Esophagus squamous epithelium (tissue), 4 donors: ENCODE measurements around the gene KAZALD1.

Source experiments
- POLR2A ChIP-seq, 4 donors: fragments of 450-650 bp; IDR thresholded peaks; one replicate each; pipeline ENCODE4 v1.6.1; 2017; ENCODE audit warnings: antibody characterized with exemption in 4 of 4, mild to moderate bottlenecking in 4 of 4, moderate library complexity in 3 of 4
- TF ChIP-seq, protein P1 (sequence below), 6 experiments: fragments of 450-650 bp in 4 of 6; fragments of 200-600 bp in 2 of 6; sonication (generic) in 2 of 6; IDR thresholded peaks; one replicate each; pipeline ENCODE4 v1.5.1; 2016 to 2019; ENCODE audit warnings: antibody characterized with exemption in 6 of 6, mild to moderate bottlenecking in 4 of 6, moderate library complexity in 4 of 6

DNA sequence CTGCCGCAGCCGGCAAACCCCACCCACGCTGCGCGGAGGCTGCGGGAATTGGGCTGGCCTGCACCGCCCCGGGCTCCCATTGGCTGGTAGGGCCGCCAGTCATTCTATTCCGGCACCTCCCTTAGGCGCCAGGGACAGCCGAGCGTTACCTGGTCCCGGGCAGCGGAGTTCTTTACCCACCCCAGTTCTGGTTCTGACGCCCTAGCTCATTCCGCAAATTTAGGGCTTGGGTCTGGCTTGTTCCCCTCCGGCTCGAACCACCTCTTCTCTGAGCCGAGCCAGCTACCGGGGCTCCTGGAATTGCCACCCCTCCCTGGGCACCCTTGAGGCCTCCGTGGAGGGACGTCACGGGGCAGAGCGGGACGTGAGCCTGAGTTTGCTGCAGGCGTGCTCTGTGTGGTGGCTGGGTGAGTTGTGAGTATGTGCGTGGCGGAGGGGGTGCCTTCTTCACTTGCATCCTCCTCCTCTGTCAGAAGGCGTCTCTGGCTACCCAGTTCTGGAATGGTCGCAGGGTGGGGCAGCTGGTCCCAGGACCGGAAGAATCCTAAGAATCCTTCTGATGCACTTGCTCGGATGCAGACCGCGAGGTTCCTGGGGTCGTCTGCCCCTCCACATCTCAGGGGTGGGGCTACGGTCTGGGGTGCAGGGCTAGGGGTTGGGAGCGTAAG is 30.5 kb upstream of the KAZALD1 start, which contains the start of the genes PDZD7 and SFXN3:
- TF ChIP-seq POLR2A (IDR thresholded peaks at IDR 0.05), result peak in 1 of 4 donors; percentile 77
- TF ChIP-seq, protein P1, sequence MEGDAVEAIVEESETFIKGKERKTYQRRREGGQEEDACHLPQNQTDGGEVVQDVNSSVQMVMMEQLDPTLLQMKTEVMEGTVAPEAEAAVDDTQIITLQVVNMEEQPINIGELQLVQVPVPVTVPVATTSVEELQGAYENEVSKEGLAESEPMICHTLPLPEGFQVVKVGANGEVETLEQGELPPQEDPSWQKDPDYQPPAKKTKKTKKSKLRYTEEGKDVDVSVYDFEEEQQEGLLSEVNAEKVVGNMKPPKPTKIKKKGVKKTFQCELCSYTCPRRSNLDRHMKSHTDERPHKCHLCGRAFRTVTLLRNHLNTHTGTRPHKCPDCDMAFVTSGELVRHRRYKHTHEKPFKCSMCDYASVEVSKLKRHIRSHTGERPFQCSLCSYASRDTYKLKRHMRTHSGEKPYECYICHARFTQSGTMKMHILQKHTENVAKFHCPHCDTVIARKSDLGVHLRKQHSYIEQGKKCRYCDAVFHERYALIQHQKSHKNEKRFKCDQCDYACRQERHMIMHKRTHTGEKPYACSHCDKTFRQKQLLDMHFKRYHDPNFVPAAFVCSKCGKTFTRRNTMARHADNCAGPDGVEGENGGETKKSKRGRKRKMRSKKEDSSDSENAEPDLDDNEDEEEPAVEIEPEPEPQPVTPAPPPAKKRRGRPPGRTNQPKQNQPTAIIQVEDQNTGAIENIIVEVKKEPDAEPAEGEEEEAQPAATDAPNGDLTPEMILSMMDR (IDR thresholded peaks at IDR 0.05), result no peak
